ENCODE results near the gene PAPOLA.
"Not testable (repeated sequence)": the region's sequence is repeated elsewhere in the genome, so short reads cannot be mapped to it uniquely, and the experiment has no call there.

Gene PAPOLA

GRCh38 chr14:96486705-96487104 lies 15.5 kb upstream of the PAPOLA start:
- peaks cover 5% of the 10 kb centered on the region for H3K4me1 Mint-ChIP-seq

GRCh38 chr14:96489327-96489726 lies 12.9 kb upstream of the PAPOLA start:
- ATAC-seq (ENCODE audit: low read depth) (no peak), DNase-seq (ENCODE audit: low spot score in 2 of 2) (no peak)
- Mint-ChIP-seq H3K27ac (no peak overlapping the region), H3K4me3 (no peak overlapping the region), H3K4me1 (peaks cover 24% of the 10 kb centered on the region), H3K36me3 (no peaks in the 10 kb centered on the region), H3K27me3 (no peaks in the 10 kb centered on the region), H3K9me3 (no peaks in the 10 kb centered on the region)

More at GRCh38 chr14:96486705-96487104, 15.5 kb upstream of the PAPOLA start:
- H3K9me3 Mint-ChIP-seq: no peaks in the 10 kb centered on the region
- no peak overlapping the region for H3K27ac Mint-ChIP-seq
- H3K36me3 Mint-ChIP-seq: no peaks in the 10 kb centered on the region
- ATAC-seq (ENCODE audit: low read depth) (peak; percentile 35), DNase-seq (ENCODE audit: low spot score in 2 of 2) (no peak)
- no peak overlapping the region for H3K4me3 Mint-ChIP-seq
- peaks cover 1% of the 10 kb centered on the region for H3K27me3 Mint-ChIP-seq

GRCh38 chr14:96493178-96493577 lies 9.0 kb upstream of the PAPOLA start:
- no peak for DNase-seq (ENCODE audit: low spot score in 2 of 2)
- peak; percentile 44 for ATAC-seq (ENCODE audit: low read depth)
- H3K4me1 Mint-ChIP-seq: peaks cover 38% of the 10 kb centered on the region
- peak overlapping the region; percentile 88 for H3K27ac Mint-ChIP-seq
- no peaks in the 10 kb centered on the region for H3K36me3 Mint-ChIP-seq
- H3K9me3 Mint-ChIP-seq: no peaks in the 10 kb centered on the region
- no peaks in the 10 kb centered on the region for H3K27me3 Mint-ChIP-seq
- peak overlapping the region; percentile 69 for H3K4me3 Mint-ChIP-seq

- Mint-ChIP-seq H3K36me3 (no peaks in the 10 kb centered on the region), H3K27ac (peak overlapping the region; percentile 9), H3K27me3 (no peaks in the 10 kb centered on the region), H3K4me3 (peak overlapping the region; percentile 73), H3K9me3 (no peaks in the 10 kb centered on the region), H3K4me1 (peaks cover 36% of the 10 kb centered on the region)
- no peak for ATAC-seq (ENCODE audit: low read depth)
- DNase-seq (ENCODE audit: low spot score in 2 of 2): no peak
These were observed 7.9 kb upstream of the PAPOLA start for GRCh38 chr14:96494331-96494730.

- Mint-ChIP-seq H3K27me3 (no peaks in the 10 kb centered on the region), H3K4me1 (peaks cover 32% of the 10 kb centered on the region), H3K27ac (peak overlapping the region; percentile 67), H3K4me3 (peak overlapping the region; percentile 57), H3K9me3 (no peaks in the 10 kb centered on the region), H3K36me3 (peaks cover under 1% of the 10 kb centered on the region)
- DNase-seq (ENCODE audit: low spot score in 2 of 2) (no peak), ATAC-seq (ENCODE audit: low read depth) (no peak)
These were observed 5.1 kb upstream of the PAPOLA start for GRCh38 chr14:96497087-96497486.

GRCh38 chr14:96497586-96497985 lies 4.6 kb upstream of the PAPOLA start:
- H3K27me3 Mint-ChIP-seq: no peaks in the 10 kb centered on the region
- no peak for DNase-seq (ENCODE audit: low spot score in 2 of 2)
- peaks cover 2% of the 10 kb centered on the region for H3K36me3 Mint-ChIP-seq
- no peak overlapping the region for H3K4me3 Mint-ChIP-seq
- ATAC-seq (ENCODE audit: low read depth): no peak
- H3K4me1 Mint-ChIP-seq: peaks cover 27% of the 10 kb centered on the region
- H3K9me3 Mint-ChIP-seq: no peaks in the 10 kb centered on the region
- peak overlapping the region; percentile 67 for H3K27ac Mint-ChIP-seq

- peak overlapping the region; percentile 93 for H3K4me3 Mint-ChIP-seq
- peaks cover 5% of the 10 kb centered on the region for H3K36me3 Mint-ChIP-seq
- no peaks in the 10 kb centered on the region for H3K9me3 Mint-ChIP-seq
- no peak for ATAC-seq (ENCODE audit: low read depth)
- DNase-seq (ENCODE audit: low spot score in 2 of 2): no peak
- H3K27ac Mint-ChIP-seq: peak overlapping the region; percentile 98
- H3K27me3 Mint-ChIP-seq: no peaks in the 10 kb centered on the region
- peaks cover 35% of the 10 kb centered on the region for H3K4me1 Mint-ChIP-seq
These were observed 904 bp upstream of the PAPOLA start for GRCh38 chr14:96501217-96501739.

GRCh38 chr14:96502621-96503305 lies 581 bp downstream of the PAPOLA start:
- Mint-ChIP-seq H3K4me1 (peaks cover 29% of the 10 kb centered on the region), H3K36me3 (peaks cover 5% of the 10 kb centered on the region), H3K9me3 (no peaks in the 10 kb centered on the region), H3K27ac (peak overlapping the region; percentile 98), H3K27me3 (no peaks in the 10 kb centered on the region), H3K4me3 (peak overlapping the region; percentile 93)
- DNase-seq (ENCODE audit: low spot score in 2 of 2) (peak in 1 of 2 donors; percentile 28), ATAC-seq (ENCODE audit: low read depth) (peak; percentile 30)

GRCh38 chr14:96503306-96503679 lies 1.1 kb downstream of the PAPOLA start:
- Mint-ChIP-seq H3K4me3 (peak overlapping the region; percentile 93), H3K27ac (peak overlapping the region; percentile 98), H3K9me3 (no peaks in the 10 kb centered on the region), H3K36me3 (peaks cover 5% of the 10 kb centered on the region), H3K4me1 (peaks cover 31% of the 10 kb centered on the region), H3K27me3 (no peaks in the 10 kb centered on the region)
- ATAC-seq (ENCODE audit: low read depth) (no peak), DNase-seq (ENCODE audit: low spot score in 2 of 2) (no peak)

- Mint-ChIP-seq H3K4me1 (peaks cover 37% of the 10 kb centered on the region), H3K27ac (peak overlapping the region; percentile 98), H3K4me3 (peak overlapping the region; percentile 63)
- DNase-seq (ENCODE audit: low spot score in 2 of 2); H3K9me3 Mint-ChIP-seq; ATAC-seq (ENCODE audit: low read depth); H3K27me3 Mint-ChIP-seq; H3K36me3 Mint-ChIP-seq: not testable (repeated sequence)
These were observed 2.2 kb downstream of the PAPOLA start for GRCh38 chr14:96504353-96504752.

GRCh38 chr14:96507723-96508122 lies 5.5 kb downstream of the PAPOLA start:
- Mint-ChIP-seq H3K9me3 (no peaks in the 10 kb centered on the region), H3K27me3 (no peaks in the 10 kb centered on the region), H3K4me1 (peaks cover 57% of the 10 kb centered on the region), H3K27ac (no peak overlapping the region), H3K4me3 (no peak overlapping the region), H3K36me3 (peaks cover 2% of the 10 kb centered on the region)
- ATAC-seq (ENCODE audit: low read depth) (no peak), DNase-seq (ENCODE audit: low spot score in 2 of 2) (no peak)

GRCh38 chr14:96508900-96509299 lies 6.7 kb downstream of the PAPOLA start:
- H3K36me3 Mint-ChIP-seq: peaks cover 2% of the 10 kb centered on the region
- ATAC-seq (ENCODE audit: low read depth) (no peak), DNase-seq (ENCODE audit: low spot score in 2 of 2) (no peak)
- no peaks in the 10 kb centered on the region for H3K9me3 Mint-ChIP-seq
- no peaks in the 10 kb centered on the region for H3K27me3 Mint-ChIP-seq
- no peak overlapping the region for H3K4me3 Mint-ChIP-seq
- H3K4me1 Mint-ChIP-seq: peaks cover 51% of the 10 kb centered on the region
- H3K27ac Mint-ChIP-seq: peak overlapping the region; percentile 38

GRCh38 chr14:96509457-96510090 lies 7.4 kb downstream of the PAPOLA start:
- Mint-ChIP-seq H3K27ac (no peak overlapping the region), H3K27me3 (no peaks in the 10 kb centered on the region), H3K9me3 (no peaks in the 10 kb centered on the region), H3K4me3 (no peak overlapping the region), H3K36me3 (peaks cover 2% of the 10 kb centered on the region), H3K4me1 (peaks cover 54% of the 10 kb centered on the region)
- no peak for DNase-seq (ENCODE audit: low spot score in 2 of 2)
- ATAC-seq (ENCODE audit: low read depth): peak; percentile 56

- Mint-ChIP-seq H3K9me3 (no peaks in the 10 kb centered on the region), H3K4me3 (peak overlapping the region; percentile 27), H3K27me3 (no peaks in the 10 kb centered on the region), H3K4me1 (peaks cover 51% of the 10 kb centered on the region), H3K27ac (no peak overlapping the region), H3K36me3 (no peaks in the 10 kb centered on the region)
- DNase-seq (ENCODE audit: low spot score in 2 of 2) (no peak), ATAC-seq (ENCODE audit: low read depth) (no peak)
These were observed 9.0 kb downstream of the PAPOLA start for GRCh38 chr14:96511146-96511545.
